ENCODE data around the gene RMDN2.

RMDN2 gene

GRCh38 chr2:37925063-37925897 lies at the start of gene RMDN2:
Gene RMDN2, plus strand, starts transcription at chr2:37925287. Its CDS starts 3,991 bp downstream, at chr2:37929278.
- TF ChIP-seq CTCF (IDR thresholded peaks at IDR 0.05; ENCODE audit: low read depth, low read length, missing control alignments), result no peak
- in situ Hi-C loops (cut with HindIII; ENCODE audit: low sequenced_read_pairs), result no loop called here
- peak; percentile 63 for DNase-seq (ENCODE audit: low read depth)
- H3K4me3 ChIP-seq (ENCODE audit: low read depth, low read length), result peak within 1 kb of the TSS; percentile 65

- TF ChIP-seq CTCF (IDR thresholded peaks at IDR 0.05; ENCODE audit: low read depth, low read length, missing control alignments), result no peak
- in situ Hi-C loops (cut with HindIII; ENCODE audit: low sequenced_read_pairs), result no loop called here
- no peak for DNase-seq (ENCODE audit: low read depth)
- H3K4me3 ChIP-seq (ENCODE audit: low read depth, low read length), result no peak overlapping the region
Observed at GRCh38 chr2:37875403-37875906, 49.6 kb upstream of the RMDN2 start.

GRCh38 chr2:37876227-37876626 lies 48.9 kb upstream of the RMDN2 start:
- no peak for DNase-seq (ENCODE audit: low read depth)
- TF ChIP-seq CTCF (IDR thresholded peaks at IDR 0.05; ENCODE audit: low read depth, low read length, missing control alignments), result no peak
- in situ Hi-C loops (cut with HindIII; ENCODE audit: low sequenced_read_pairs), result no loop called here
- no peak overlapping the region for H3K4me3 ChIP-seq (ENCODE audit: low read depth, low read length)

- peak; percentile 53 for TF ChIP-seq CTCF (IDR thresholded peaks at IDR 0.05; ENCODE audit: low read depth, low read length, missing control alignments)
- in situ Hi-C loops (cut with HindIII; ENCODE audit: low sequenced_read_pairs), result no loop called here
- H3K4me3 ChIP-seq (ENCODE audit: low read depth, low read length), result no peak overlapping the region
- DNase-seq (ENCODE audit: low read depth), result peak; percentile 46
Observed at GRCh38 chr2:37877457-37878315, 47.4 kb upstream of the RMDN2 start.

GRCh38 chr2:37878536-37878935 lies 46.6 kb upstream of the RMDN2 start:
- no peak for DNase-seq (ENCODE audit: low read depth)
- in situ Hi-C loops (cut with HindIII; ENCODE audit: low sequenced_read_pairs), result no loop called here
- no peak overlapping the region for H3K4me3 ChIP-seq (ENCODE audit: low read depth, low read length)
- TF ChIP-seq CTCF (IDR thresholded peaks at IDR 0.05; ENCODE audit: low read depth, low read length, missing control alignments), result no peak

GRCh38 chr2:37880551-37880950 lies 44.5 kb upstream of the RMDN2 start:
- H3K4me3 ChIP-seq (ENCODE audit: low read depth, low read length), result no peak overlapping the region
- no peak for TF ChIP-seq CTCF (IDR thresholded peaks at IDR 0.05; ENCODE audit: low read depth, low read length, missing control alignments)
- no peak for DNase-seq (ENCODE audit: low read depth)
- in situ Hi-C loops (cut with HindIII; ENCODE audit: low sequenced_read_pairs), result no loop called here

Measured in astrocyte of the cerebellum (primary cell).